ENCODE data around the gene CBLIF. TPM values are rescaled to one million over a fixed set of nuclear protein-coding genes. Genes with fewer than 3 reads are reported as not detected.
"Not testable (repeated sequence)": the region's sequence is repeated elsewhere in the genome, so short reads cannot be mapped to it uniquely, and the experiment has no call there.

CBLIF gene
- polyA plus RNA-seq (2012; ENCODE audit: insufficient read depth, insufficient read length), result not detected

DNA sequence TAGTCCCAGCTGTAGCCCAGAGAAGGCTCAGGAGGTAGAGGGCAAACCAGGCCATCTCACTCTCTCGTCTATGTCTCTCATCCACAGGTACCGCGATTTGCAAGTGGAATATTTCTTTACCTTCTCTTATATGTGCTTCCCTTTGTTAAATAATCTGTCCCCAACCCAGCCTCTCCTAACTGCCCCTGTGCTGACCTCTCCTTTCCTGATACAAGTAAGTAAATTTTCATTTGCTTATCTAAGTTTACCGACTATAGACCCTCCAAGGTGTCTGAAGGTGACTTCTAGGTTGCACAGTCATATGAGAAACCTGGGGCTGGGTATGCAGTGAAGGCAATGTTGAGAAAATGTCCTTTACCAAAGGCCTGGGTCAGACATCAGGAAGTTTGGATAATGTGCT, at the start of gene CBLIF:
CBLIF (minus strand) TSS at position 101 of the 400 bp plus-strand sequence; CDS start at position 55, 46 bp downstream.
- H3K4me3 ChIP-seq (ENCODE audit: low read length), result no peak within 1 kb of the TSS
- no peak for DNase-seq (ENCODE audit: low read depth, low spot score)

DNA sequence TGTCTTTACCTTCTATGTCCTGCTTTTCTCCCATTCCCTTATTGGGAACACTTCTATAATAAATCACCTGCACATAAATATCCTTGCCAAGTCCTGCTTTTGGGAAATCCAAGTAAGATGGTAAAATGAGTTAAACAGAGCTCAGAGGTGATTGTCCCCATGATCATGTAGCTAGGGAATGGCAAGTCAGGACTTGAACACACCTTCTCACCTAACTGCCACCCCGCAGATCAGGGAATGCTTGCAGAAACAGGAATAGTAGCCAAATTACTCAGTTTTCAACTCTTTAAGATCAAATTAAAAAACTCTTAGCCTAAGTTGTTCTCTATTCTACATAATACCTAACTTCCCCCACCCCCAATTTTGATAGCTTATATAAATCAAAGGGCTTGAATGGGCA, 49.3 kb upstream of the CBLIF start:
- DNase-seq (ENCODE audit: low read depth, low spot score), result no peak
- H3K4me3 ChIP-seq (ENCODE audit: low read length), result no peak overlapping the region

DNA sequence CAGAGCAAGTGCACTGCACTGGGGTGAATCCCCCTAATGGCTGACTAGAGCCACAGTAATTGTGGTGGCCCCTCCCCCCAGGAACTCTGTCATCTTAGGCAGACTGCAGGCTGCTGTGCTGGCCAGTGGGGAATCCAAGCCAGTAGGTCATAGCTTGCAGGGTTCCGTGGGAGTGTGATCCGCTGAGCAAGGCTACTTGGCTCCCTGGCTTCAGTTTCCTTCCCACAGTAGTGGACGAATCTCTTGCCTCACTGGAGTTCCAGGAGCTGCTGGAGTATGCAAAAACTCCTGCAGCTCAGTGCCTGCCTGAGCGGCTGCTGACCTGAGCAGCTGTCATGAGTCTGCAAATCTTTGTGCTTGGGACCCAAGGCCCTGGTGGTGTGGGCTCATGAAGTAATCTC, 46.5 kb upstream of the CBLIF start:
- no peak for DNase-seq (ENCODE audit: low read depth, low spot score)
- no peak overlapping the region for H3K4me3 ChIP-seq (ENCODE audit: low read length)

DNA sequence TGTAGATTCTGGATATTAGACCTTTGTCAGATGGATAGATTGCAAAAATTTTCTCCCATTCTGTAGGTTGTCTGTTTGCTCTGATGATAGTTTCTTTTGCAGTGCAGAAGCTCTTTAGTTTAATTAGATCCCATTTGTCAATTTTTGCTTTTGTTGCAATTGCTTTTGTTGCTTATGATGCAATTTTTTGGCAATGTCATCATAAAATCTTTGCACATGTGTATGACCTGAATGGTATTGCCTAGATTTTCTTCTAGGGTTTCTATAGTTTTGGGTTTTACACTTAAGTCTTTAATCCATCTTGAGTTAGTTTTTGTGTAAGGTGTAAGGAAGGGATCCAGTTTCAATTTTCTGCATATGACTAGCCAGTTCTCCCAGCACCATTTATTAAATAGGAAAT, 41.9 kb upstream of the CBLIF start:
- not testable (repeated sequence) for H3K4me3 ChIP-seq (ENCODE audit: low read length); DNase-seq (ENCODE audit: low read depth, low spot score)

DNA sequence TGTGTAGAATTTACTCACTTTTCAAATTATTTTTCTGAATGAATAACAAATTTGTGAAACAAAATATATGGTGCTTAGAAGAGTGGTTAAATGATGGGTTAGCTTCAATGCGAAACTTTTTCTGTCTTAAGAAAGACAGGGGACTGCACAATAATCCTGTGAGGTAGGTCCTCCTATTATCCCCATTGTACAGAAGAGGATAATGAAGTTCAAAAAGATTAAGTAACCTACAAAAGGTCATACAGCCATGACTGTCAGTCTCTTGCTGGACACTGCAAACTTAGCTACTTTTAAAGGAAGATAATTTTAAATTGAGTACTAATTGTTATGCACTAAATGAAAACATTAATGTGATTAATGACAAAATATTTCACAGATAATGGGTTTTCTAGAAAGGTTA, 38.3 kb upstream of the CBLIF start:
- DNase-seq (ENCODE audit: low read depth, low spot score), result no peak
- no peak overlapping the region for H3K4me3 ChIP-seq (ENCODE audit: low read length)

DNA sequence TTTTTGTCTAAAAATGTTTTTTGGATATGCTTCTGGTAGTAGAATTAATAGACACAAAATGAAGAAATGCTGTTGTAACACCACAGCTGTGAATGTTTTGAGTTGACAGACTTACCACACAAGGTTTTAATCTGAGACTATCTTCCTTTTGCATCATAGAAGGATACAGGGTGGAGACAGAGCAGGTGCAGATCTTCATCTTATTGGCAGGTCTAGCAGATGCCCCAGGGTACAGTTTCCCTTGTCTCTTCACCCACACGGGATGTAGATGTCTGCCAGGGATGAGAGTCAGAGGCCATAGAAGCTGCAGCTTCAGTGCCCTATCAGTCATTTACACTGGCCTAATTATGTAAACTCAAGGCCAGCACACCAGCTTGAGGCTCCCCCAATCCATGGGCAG, 34.3 kb upstream of the CBLIF start:
- H3K4me3 ChIP-seq (ENCODE audit: low read length), result no peak overlapping the region
- DNase-seq (ENCODE audit: low read depth, low spot score), result no peak

DNA sequence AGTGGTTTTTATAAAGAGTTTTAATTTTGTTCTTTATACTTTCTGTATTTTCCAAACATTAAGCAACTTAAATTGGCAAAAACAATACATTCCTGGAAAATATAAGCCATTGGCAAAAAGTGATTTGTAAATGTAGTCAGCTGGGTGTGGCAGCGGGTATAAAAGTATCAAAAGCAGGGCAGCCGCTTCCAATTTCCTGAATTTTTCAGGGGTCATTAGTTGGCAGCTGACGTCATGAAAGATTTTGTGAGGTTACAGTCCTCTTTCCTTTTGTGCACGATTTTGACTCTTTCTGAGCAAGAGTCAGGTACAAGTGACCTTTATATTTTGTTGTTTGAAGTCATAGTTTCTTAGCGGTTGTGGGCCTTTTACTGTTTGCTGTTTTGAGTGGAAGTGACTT, 33.3 kb upstream of the CBLIF start, which contains the start of gene OOSP3:
OOSP3 (plus strand) TSS at position 208 of the 400 bp plus-strand sequence; CDS start at position 235, 27 bp downstream.
- no peak within 1 kb of the TSS for H3K4me3 ChIP-seq (ENCODE audit: low read length)
- no peak for DNase-seq (ENCODE audit: low read depth, low spot score)

DNA sequence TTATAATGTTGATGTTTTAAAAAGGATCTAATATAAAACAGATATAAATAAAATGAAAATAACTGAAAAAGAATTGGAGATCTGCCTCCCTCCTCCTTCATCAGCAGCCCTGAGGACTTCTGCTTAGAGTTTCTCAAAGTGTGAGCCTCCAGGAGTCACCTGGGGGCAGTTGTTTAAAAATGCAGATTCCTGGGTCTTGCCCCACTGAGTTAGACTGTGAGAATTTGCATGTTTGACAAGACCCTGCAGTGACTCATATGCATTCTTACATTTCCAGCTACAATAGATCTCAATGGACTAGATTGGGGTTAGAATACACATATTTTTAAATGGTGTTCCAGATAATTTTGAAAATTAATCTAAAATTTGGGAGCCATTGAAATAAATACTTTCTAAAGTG, 32.5 kb upstream of the CBLIF start:
- no peak for DNase-seq (ENCODE audit: low read depth, low spot score)
- no peak overlapping the region for H3K4me3 ChIP-seq (ENCODE audit: low read length)

DNA sequence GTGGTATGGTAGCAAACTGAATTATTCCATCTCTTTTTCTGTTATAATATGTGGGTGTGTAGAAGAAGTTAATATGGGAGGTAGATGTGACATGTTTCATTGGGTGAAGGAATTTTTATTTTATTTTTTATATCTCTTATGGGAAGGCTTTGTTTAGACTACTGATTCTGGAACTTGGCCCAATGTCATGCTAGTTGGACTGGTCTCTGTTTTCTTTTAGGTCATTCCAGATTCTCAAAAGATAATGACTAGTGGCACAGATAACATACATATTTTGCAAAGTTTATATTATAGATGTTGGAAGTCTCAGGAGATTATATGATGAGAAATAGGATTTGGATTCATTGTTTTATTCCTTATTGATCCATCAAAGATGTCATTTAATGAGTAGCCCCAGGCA, 32.0 kb upstream of the CBLIF start:
- DNase-seq (ENCODE audit: low read depth, low spot score), result no peak
- H3K4me3 ChIP-seq (ENCODE audit: low read length), result no peak overlapping the region

DNA sequence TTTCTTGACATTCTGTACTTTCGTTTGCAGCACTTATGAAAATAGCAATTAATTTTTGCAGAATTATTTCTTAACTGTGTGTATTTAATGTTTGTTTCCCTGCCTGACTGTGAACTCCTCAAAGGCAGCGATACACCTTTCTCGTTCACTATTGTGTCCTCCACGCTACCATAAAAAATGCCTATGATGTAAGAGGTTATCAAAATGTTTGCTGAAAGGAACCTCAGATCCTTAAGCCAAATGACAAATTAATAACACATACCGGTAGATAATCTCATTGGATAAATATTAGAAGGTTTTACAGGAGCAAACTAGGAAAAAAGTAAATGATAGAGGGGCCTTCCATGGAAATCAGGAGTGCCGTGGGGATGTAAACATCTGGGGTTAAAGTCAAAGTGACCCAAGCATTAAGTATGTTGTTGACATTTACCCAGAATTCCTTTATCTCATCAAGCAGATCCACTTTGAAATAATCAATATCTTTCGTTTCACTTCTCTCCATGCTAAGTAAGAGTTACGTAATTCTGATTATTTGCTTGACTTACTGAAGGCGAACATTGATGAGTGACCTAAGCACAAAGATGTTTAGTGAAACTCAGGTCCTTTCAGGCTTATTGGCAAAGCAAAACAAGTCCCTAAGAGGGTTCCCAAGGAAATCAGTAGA, 30.7 kb upstream of the CBLIF start:
- no peak for DNase-seq (ENCODE audit: low read depth, low spot score)
- H3K4me3 ChIP-seq (ENCODE audit: low read length), result no peak overlapping the region

DNA sequence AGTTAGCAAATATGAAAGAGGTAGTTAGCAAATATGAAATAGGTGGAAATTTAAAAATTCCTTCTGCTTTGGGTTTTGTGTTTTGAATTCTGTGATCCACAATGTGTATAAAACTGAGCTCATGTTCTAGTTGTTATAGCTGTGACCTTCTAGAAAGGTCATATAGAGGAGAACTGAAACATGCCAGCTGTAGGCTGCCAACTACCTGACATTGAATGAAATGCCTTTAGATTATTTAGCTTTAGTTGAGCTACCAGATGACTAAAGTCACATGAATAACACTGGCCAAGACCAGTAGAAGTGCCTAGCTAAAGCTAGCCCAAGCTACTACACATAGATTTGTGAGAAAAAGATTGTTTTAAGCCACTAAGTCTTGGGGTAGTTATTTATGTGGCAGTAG, 26.8 kb upstream of the CBLIF start:
- no peak for DNase-seq (ENCODE audit: low read depth, low spot score)
- H3K4me3 ChIP-seq (ENCODE audit: low read length), result no peak overlapping the region

DNA sequence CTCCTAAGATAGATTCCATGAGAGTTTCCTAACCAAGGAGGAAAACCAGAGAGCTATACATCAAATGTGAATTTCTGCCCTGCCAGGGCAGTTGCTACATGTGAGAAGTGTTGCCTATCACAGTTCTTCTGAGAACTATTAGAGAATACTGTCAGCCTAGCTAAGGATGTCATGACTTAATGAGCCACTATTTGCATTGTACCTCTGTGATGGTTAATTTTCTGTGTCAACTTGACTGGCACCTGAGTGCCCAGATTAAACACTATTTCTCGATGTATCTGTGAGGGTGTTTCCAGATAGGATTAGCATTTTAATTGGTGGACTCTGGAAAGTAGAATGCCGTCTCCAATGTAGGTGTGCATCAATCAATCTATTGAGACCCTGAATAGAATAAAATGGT, 22.6 kb upstream of the CBLIF start:
- DNase-seq (ENCODE audit: low read depth, low spot score), result no peak

DNA sequence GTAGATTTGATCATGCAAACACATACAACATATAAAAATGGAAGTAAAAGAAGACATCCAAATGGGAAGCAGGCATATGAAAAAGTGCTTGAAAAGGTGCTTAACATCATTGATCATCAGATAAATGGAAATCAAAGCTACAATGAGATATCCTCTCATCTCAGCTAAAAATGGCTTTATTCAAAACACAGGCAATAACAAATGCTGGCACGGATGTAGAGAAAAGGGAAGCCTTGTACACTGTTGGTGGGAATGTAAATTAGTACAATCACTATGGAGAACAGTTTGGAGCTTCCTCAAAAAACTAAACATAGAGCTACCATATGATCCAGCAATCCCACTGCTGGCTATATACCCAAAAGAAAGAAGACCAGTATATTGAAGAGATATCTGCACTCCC, 21.5 kb upstream of the CBLIF start:
- DNase-seq (ENCODE audit: low read depth, low spot score), result no peak
- no peak overlapping the region for H3K4me3 ChIP-seq (ENCODE audit: low read length)

More for the DNA sequence above, 22.6 kb upstream of the CBLIF start:
- no peak overlapping the region for H3K4me3 ChIP-seq (ENCODE audit: low read length)

DNA sequence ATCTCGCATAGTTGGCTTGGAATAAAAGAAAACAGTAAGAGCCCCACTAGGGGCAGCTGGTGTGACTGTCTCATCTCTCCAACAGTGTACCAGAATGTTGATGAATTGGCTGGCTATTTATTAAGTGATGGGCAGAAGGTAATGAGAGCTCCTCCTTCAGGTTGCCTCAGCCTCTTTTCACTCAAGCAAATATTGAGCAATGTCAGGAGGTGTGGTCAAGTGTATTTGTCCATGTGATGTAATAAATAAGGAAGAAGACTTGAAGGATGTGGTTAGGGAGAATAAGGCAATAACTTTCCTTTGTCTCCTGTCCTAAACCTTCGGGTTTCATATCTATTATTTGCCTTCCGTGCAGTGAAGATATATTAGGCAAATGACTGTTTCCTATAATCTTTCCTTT, 21.1 kb upstream of the CBLIF start, which contains the start of gene TCN1:
TCN1 (minus strand) TSS at position 91 of the 400 bp plus-strand sequence; CDS start at position 74, 17 bp downstream.
- no peak within 1 kb of the TSS for H3K4me3 ChIP-seq (ENCODE audit: low read length)
- no peak for DNase-seq (ENCODE audit: low read depth, low spot score)

DNA sequence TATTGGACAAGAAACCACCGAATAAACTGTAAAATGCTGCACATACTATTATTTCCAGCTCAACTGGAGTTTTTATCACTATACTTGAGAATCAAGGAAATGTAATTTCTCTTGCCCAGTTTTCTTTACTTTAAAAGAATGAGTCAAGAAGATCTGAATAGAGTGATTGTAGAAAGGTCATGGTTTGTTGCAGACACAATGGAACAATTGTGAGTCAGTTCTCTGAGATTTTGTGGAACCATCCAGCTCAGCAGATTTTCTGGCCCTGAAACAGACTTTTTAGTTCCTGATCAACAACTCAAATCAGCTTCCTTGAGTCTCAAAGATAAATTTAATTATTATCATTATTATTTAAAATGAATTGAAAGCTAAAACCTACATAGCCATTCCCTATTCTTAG, 19.7 kb upstream of the CBLIF start:
- no peak for DNase-seq (ENCODE audit: low read depth, low spot score)
- no peak overlapping the region for H3K4me3 ChIP-seq (ENCODE audit: low read length)

DNA sequence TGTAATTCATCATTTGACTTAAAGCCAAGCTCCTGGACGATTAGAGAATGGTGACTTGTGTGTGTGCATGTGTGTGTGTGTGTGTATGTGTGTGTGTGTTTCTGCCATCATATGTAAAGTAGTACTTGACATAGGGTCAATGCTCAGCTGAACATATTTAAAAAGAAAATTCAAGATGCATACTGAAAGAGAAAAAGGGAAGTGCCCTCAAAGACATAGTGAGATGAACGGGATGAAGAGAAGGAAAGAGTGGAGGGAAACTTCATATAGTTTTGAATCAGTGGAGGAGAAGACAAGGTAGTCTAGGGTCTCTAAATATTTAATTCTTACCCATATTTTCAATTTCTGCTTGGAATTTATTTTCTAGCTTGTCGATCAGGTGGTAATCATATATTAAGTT, 17.0 kb upstream of the CBLIF start:
- no peak for DNase-seq (ENCODE audit: low read depth, low spot score)
- no peak overlapping the region for H3K4me3 ChIP-seq (ENCODE audit: low read length)

DNA sequence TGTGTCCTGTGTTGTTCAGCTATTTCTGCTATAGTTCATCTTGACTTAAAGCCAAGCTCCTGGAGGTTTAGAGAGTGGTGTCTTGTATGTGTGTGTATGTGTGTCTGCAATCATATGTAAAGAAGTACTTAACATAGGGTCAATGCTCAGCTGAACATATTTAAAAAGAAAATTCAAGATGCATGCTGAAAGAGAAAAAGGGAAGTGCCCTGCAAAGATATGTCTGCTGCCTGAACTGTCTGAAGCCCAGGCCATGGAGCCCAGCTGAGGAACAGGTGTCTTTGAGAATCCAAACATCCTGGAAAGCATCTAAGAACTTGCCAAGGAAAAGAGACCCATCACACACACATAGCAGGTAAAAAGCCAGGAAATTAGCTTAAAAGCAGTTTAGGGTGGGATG, 14.4 kb upstream of the CBLIF start:
- H3K4me3 ChIP-seq (ENCODE audit: low read length), result no peak overlapping the region
- DNase-seq (ENCODE audit: low read depth, low spot score), result no peak

DNA sequence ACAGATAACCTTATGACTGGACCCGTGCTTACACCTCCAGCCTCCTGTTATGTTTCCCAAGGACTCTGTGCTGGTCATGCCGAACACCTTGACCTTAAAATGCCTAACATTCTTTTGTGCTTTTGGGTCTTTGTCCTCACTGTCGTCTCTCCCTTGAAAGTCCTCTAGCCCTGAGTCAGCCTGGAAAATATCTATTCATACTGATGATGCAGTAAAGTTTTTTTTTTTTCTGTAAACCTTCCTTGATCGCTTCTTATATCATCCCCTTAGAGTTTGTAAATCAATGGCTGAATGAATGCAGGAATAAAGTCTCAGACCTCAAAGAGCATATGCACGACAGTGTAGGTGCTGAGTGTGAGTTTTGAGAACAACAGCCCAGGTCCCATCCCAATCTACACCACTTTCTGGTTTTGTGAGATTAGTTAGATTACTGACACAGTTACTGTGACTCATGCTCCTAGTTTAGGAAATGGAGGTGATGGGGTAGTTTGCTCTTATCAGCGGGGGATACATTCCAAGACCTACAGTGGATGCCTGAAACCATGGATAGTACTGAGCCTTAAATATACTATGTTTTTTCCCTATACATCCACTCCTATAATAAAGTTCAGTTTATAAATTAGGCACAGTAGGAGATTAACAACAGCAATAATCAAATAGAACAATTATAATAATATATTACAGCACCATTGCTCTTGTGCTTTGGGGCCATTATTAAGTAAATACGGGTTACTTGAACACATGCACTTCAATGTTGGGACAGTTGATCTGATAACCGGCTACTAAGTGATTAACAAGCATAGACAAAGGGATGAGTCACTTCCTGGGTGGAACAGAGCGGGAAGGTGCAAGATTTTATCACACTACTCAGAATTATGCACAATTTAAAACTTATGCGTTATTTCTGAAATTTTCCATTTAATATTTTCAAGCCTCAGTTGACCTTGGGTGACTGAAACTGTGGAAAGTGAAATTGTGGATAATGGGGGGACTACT, 12.4 kb upstream of the CBLIF start:
- DNase-seq (ENCODE audit: low read depth, low spot score), result peak; percentile 32
- no peak overlapping the region for H3K4me3 ChIP-seq (ENCODE audit: low read length)

DNA sequence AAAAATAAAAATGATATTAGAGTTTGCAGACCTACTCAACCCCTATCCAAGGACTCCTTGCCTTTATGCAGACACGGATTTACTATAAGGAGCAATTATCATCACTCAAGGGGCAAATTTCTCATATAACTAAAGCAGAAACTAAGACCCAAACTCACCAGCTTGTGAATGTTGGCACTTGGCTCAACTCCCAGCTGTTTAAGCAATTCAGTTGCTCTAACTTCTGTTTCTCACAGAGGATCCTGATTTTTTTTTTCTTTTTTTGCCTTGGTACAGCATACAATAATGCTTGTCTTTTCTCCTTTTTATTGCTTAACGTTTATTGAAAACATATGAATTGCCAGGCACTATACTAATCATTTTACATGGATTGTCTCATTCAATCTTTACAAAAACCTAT, 9.6 kb upstream of the CBLIF start:
- DNase-seq (ENCODE audit: low read depth, low spot score), result no peak
- H3K4me3 ChIP-seq (ENCODE audit: low read length), result no peak overlapping the region

DNA sequence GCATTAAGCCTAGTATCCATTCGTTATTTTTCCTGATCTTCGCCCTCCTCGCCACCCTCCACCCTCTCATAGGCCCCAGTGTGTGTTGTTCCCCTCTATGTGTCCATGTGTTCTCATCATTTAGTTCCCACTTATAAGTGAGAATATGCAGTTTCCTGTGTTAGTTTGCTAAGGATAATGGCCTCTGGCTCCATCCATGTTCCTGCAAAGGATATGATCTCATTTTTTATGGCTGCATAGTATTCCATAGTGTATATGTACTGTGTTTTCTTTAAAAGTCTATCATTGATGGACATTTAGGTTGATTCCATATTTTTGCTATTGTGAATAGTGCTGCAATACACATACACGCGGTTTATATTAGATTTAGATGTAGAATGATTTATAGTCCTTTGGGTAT, 6.1 kb upstream of the CBLIF start:
- H3K4me3 ChIP-seq (ENCODE audit: low read length); DNase-seq (ENCODE audit: low read depth, low spot score): not testable (repeated sequence)

All from Jurkat, Clone E6-1 (cell line).